GM10248 (cell line): ENCODE results near the gene GPR108.

ENCODE experiments used
- CTCF ChIA-PET: fragments of 300-600 bp; sonication (Branson Sonifier 250); formaldehyde crosslinking; extraction: SDS; loops from one replicate; lab custom pipeline; 2021; ENCODE audit warnings: antibody characterized with exemption; lab: Yijun Ruan, JAX
- POLR2A ChIA-PET: fragments of 350-650 bp; sonication (Branson Sonifier 250); formaldehyde crosslinking; extraction: SDS; loops from one replicate; lab custom pipeline; 2020; ENCODE audit warnings: antibody characterized with exemption; lab: Yijun Ruan, JAX
- DNase-seq: peaks from one replicate; pipeline ENCODE4 v3.0.0; 2012; ENCODE audit errors: extremely low spot score
- CTCF ChIP-seq: IDR thresholded peaks from 2 replicates; pipeline ENCODE4 v1.5.1; 2012; ENCODE audit warnings: mild to moderate bottlenecking, low read depth; ENCODE audit errors: extremely low read depth, missing control alignments, control extremely low read depth

GPR108 gene

GRCh38 chr19:6769006-6769619, 31.7 kb upstream of the GPR108 start:
- CTCF ChIA-PET, result interaction anchor here (0.8 to 2.6 kb wide), 9 partner anchors 8 to 643 kb away, joined by 3 to 10 read pairs (median 4); partner anchors contain the start of gene GPR108
- POLR2A ChIA-PET, result no interaction called here
- TF ChIP-seq CTCF, result no peak
- no peak for DNase-seq

- POLR2A ChIA-PET, result no interaction called here
- TF ChIP-seq CTCF, result no peak
- no peak for DNase-seq
- CTCF ChIA-PET, result interaction anchor here (0.9 to 2.6 kb wide), 8 partner anchors 12 to 642 kb away, joined by 3 to 10 read pairs (median 4); partner anchors contain the start of gene GPR108
Measured at GRCh38 chr19:6768236-6768785, 30.9 kb upstream of the GPR108 start.

- peak; percentile 95 for DNase-seq
- ChIA-PET CTCF (interaction anchor here (0.9 to 2.6 kb wide), 8 partner anchors 13 to 642 kb away, joined by 3 to 10 read pairs (median 4); partner anchors contain the start of gene GPR108), POLR2A (no interaction called here)
- peak; percentile 3 for TF ChIP-seq CTCF
Measured at GRCh38 chr19:6767357-6768235, 30.2 kb upstream of the GPR108 start, which contains the start of gene SH2D3A. Gene SH2D3A (minus strand): TSS chr19:6767435. CDS start chr19:6763748, 3,687 bp downstream.

GRCh38 chr19:6767081-6767356, 29.6 kb upstream of the GPR108 start:
- no peak for TF ChIP-seq CTCF
- ChIA-PET CTCF (interaction anchor here (1.7 kb wide), 1 partner anchor 13 kb away, joined by 4 read pairs; no protein-coding TSS in a partner anchor), POLR2A (no interaction called here)

GRCh38 chr19:6766357-6767080, 29.1 kb upstream of the GPR108 start:
- ChIA-PET CTCF (interaction anchor here (1.7 kb wide), 1 partner anchor 14 kb away, joined by 4 read pairs; no protein-coding TSS in a partner anchor), POLR2A (no interaction called here)
- no peak for TF ChIP-seq CTCF
- no peak for DNase-seq

More at GRCh38 chr19:6767081-6767356, 29.6 kb upstream of the GPR108 start:
- no peak for DNase-seq
